Large intestine (tissue), 3 donors: ENCODE measurements around the gene CADM3. TPM values are rescaled to one million over a fixed set of nuclear protein-coding genes. Genes with fewer than 3 reads are reported as not detected.

Source experiments
- DNase-seq, 2 donors: peaks; one replicate each; pipeline versions ENCODE4 v3.0.0 to v3.0.0-alpha.2; 2013
- H3K27ac ChIP-seq: one replicate; pipeline ENCODE4 v1.5.1; 2013; ENCODE audit warnings: low read length
- H3K27me3 ChIP-seq: 2 replicates; pipeline ENCODE4 v1.6.1; 2013; ENCODE audit warnings: low read length; ENCODE audit not compliant: control insufficient read depth, insufficient read depth
- H3K36me3 ChIP-seq: 2 replicates; pipeline ENCODE4 v1.6.1; 2013; ENCODE audit warnings: low read length; ENCODE audit not compliant: control insufficient read depth, insufficient read depth
- H3K4me1 ChIP-seq: one replicate; pipeline ENCODE4 v1.6.1; 2013; ENCODE audit warnings: low read length; ENCODE audit not compliant: control insufficient read depth, insufficient read depth
- H3K4me3 ChIP-seq: one replicate; pipeline ENCODE4 v1.5.1; 2013; ENCODE audit warnings: low read length
- H3K9me3 ChIP-seq: one replicate; pipeline ENCODE4 v1.6.1; 2013; ENCODE audit warnings: mild to moderate bottlenecking, low read depth, low read length, moderate library complexity; ENCODE audit not compliant: control insufficient read depth
- WGBS: methylation state at CpG from one replicate; pipeline ENCODE4 v1.1.5; 2013; ENCODE audit warnings: low lambda C conversion rate; ENCODE audit not compliant: insufficient coverage; 5-methylcytosine and 5-hydroxymethylcytosine counted together
- polyA plus RNA-seq: library from polyadenylated mRNA; unstranded; fragments of 120-200 nt; gene quantifications from one replicate; pipeline ENCODE4 v1.2.1, GENCODE V29; 2013

CADM3 gene
- polyA plus RNA-seq, 1 donor = 14.5 TPM

DNA sequence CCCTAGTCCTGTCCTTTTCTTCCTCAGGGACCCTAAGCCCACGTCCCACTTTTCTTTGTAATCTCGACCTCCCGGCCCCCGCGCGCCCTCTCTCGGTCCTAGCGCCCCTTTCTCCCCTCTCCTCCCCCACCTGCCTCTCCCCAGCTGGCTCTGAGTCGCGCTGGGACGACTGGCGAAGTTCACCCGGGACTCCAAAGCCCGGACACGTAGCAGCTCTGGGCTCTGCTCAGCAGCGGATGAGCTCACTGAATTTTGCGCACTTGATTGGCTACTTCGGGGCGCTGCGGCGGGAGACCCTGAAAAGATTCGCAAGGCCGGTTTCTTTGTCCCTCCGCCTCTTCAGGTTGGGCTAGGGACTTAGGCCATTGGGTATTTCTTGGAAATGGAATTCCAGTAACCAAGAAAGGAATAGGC, 17.0 kb downstream of the CADM3 start:
- no peak overlapping the region for H3K4me3 ChIP-seq
- H3K36me3 ChIP-seq = no peaks in the 10 kb centered on the region
- peak; percentile 38 to 44 for DNase-seq
- H3K9me3 ChIP-seq = no peaks in the 10 kb centered on the region
- no peak overlapping the region for H3K27ac ChIP-seq
- H3K27me3 ChIP-seq = peaks cover 52% of the 10 kb centered on the region
- 0% methylated on average over 1 of the region's 24 CpGs for WGBS
- no peaks in the 10 kb centered on the region for H3K4me1 ChIP-seq

DNA sequence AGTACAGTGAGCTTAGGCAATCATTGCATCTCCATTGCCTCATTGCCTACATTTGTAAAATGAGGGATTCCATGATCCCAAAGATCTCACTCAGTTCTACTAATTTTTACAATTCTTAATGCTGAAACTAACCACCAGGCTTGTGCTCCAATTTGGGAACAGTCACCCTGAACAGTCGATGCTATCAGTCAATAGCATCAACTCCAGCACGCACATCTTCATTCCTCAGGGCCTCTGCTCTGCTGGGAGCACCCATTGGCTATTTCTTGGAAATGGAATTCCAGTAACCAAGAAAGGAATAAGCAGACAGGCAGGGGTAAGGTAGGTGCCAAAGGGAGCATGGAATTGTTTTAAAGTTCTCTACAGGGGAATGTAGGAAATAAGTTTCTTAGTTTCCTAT, 19.0 kb downstream of the CADM3 start:
- Histone ChIP-seq H3K27ac (no peak overlapping the region), H3K4me1 (no peaks in the 10 kb centered on the region), H3K9me3 (no peaks in the 10 kb centered on the region), H3K27me3 (peaks cover 48% of the 10 kb centered on the region), H3K4me3 (no peak overlapping the region), H3K36me3 (no peaks in the 10 kb centered on the region)
- no peak for DNase-seq
- no CpG with 5 or more reads among the region's 2 CpGs for WGBS

DNA sequence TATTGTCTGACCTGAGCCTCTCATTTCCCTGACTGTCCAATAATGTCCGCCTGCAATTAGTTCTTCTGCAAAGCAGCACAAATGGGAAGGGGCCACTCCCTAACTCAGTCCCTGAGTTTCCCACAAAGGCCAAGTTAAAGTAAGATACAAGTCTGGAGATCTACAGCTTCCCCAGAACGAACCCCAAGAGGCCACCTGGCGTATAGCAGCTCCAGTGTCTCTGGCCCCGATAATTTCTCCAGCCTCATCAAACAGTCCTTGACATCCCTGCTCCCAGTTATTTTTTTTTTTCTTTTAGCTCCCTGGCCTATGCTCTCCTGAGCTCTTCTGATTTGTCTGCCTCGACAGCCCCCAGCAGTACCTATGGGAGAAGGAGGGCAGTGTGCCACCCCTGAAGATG, 25.1 kb downstream of the CADM3 start:
- no peak overlapping the region for H3K27ac ChIP-seq
- no peaks in the 10 kb centered on the region for H3K36me3 ChIP-seq
- DNase-seq = no peak
- 80% methylated on average over 1 of the region's 5 CpGs for WGBS
- no peak overlapping the region for H3K4me3 ChIP-seq
- H3K9me3 ChIP-seq = no peaks in the 10 kb centered on the region
- peaks cover 6% of the 10 kb centered on the region for H3K27me3 ChIP-seq
- H3K4me1 ChIP-seq = peaks cover under 1% of the 10 kb centered on the region

DNA sequence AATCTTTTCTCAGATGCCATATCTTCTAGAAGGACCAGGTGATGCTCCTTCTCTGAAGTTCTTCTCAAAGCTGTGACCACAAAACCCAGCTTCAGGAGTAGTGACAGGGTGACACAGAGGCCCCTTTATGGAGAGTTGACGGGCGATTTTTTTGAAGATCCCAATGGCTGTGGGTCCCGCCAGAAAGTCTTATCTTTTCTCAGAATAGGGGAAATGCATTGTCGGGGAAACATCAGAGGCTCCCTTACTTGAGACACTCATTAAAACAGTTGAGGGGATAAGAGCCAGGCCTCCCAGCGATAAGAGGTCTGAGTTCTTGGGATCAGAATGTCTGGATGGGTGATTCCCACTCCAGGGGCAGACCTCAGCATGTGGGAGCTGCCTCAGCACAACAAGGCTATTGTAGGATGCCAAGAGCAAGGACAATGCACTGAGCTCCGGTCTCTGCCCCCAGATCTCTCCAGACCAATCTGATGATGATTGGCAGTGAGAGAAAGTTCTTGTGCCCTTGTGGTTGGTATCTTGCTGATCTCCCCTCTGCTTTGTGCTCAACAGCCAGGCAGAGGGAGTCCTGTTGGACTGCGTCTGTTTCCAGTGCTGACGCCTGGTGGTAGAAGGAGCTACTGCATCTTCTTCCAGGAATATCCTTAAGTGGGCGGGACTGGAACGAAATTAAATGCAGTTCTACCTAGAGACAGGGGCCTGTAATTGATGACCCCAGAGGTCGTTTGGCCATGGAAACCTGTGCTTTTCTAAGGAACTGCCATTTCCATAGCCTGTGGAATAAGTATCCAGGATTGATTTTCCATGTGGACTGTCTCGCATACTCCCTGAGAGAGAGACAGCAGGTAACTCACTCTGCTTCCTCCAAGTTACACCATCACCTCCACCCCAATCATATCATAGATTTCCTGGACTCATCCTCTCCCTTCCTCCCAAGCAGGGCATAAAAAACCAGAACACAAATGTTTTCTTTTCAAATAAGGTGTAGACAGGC, 26.4 kb downstream of the CADM3 start:
- no peaks in the 10 kb centered on the region for H3K36me3 ChIP-seq
- H3K4me1 ChIP-seq = peaks cover 4% of the 10 kb centered on the region
- no CpG with 5 or more reads among the region's 12 CpGs for WGBS
- H3K27ac ChIP-seq = no peak overlapping the region
- peak; percentile 47 for DNase-seq
- no peaks in the 10 kb centered on the region for H3K9me3 ChIP-seq
- peaks cover 2% of the 10 kb centered on the region for H3K27me3 ChIP-seq
- no peak overlapping the region for H3K4me3 ChIP-seq

DNA sequence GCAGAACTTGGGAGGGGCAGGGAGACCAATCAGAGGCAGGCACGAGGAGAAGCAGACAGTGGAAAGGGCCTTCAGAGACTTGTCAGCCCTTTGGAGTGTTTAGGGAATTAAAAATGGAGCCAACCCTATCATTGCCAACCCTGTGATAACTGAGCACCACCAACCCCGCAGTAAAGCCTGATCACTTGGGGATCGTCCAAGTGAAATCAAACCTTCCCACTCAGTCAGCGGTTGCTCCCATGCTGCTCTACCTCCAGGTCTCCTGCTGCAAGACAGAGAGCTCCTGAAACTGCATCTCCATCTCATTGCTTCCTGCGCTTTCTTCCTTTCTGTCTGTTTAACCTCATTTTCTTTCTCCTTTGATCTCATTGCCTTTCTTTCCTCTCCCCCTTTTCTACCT, 28.5 kb downstream of the CADM3 start:
- H3K4me3 ChIP-seq = no peak overlapping the region
- no peaks in the 10 kb centered on the region for H3K36me3 ChIP-seq
- H3K4me1 ChIP-seq = peaks cover 4% of the 10 kb centered on the region
- H3K9me3 ChIP-seq = no peaks in the 10 kb centered on the region
- no peak overlapping the region for H3K27ac ChIP-seq
- 79% methylated on average over 1 of the region's 5 CpGs for WGBS
- no peak for DNase-seq
- H3K27me3 ChIP-seq = peaks cover 5% of the 10 kb centered on the region

DNA sequence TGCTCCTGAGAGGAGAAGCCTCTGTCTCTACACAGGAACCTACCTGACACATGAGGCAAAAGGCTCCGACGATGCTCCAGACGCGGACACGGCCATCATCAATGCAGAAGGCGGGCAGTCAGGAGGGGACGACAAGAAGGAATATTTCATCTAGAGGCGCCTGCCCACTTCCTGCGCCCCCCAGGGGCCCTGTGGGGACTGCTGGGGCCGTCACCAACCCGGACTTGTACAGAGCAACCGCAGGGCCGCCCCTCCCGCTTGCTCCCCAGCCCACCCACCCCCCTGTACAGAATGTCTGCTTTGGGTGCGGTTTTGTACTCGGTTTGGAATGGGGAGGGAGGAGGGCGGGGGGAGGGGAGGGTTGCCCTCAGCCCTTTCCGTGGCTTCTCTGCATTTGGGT, 29.4 kb downstream of the CADM3 start:
- peaks cover 4% of the 10 kb centered on the region for H3K4me1 ChIP-seq
- H3K9me3 ChIP-seq = no peaks in the 10 kb centered on the region
- H3K27me3 ChIP-seq = peaks cover 8% of the 10 kb centered on the region
- H3K27ac ChIP-seq = no peak overlapping the region
- no peak overlapping the region for H3K4me3 ChIP-seq
- no peak for DNase-seq
- no CpG with 5 or more reads among the region's 18 CpGs for WGBS
- no peaks in the 10 kb centered on the region for H3K36me3 ChIP-seq

DNA sequence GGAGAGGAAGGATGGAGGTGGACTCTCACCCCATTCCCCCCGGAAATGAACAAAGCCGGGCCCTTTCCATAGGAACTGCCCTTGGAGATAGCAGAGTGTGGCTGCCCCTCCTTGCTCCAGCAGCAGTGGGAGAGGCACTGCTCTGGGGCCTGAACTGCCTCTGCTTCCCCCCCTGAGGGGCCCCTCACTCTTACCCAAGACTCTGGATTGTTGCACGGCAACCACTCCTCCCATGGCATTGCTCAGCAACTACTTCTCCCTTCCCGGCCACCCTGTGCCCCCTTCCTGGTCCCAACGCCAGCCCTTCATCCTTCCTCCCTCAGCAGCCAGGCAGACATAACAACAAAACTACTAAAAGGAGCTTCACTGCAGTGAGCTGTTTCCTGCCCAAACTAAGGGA, 30.2 kb downstream of the CADM3 start:
- H3K27ac ChIP-seq = no peak overlapping the region
- peak in 1 of 2 donors; percentile 36 for DNase-seq
- WGBS = no CpG with 5 or more reads among the region's 5 CpGs
- peaks cover 4% of the 10 kb centered on the region for H3K4me1 ChIP-seq
- peaks cover 8% of the 10 kb centered on the region for H3K27me3 ChIP-seq
- H3K4me3 ChIP-seq = no peak overlapping the region
- H3K36me3 ChIP-seq = no peaks in the 10 kb centered on the region
- no peaks in the 10 kb centered on the region for H3K9me3 ChIP-seq

DNA sequence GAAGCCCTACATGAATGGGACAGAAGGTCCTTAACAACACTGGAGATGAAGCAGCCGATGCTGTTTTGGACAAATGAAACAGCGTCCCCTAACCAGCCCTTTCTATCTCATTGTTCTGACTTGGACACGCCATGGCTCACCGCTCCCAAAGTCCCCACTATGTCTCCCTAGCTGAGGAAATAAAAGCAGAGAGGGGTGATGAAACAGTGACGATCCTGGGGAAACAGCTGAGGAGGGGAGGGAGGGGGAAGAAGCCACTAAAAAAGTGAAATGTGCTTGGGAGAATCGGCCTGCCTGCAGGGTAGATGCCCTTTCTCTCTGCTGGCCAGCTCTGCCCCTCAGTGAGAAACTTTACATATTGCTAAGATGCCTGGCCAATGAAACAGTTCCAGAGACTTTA, 32.2 kb downstream of the CADM3 start:
- H3K9me3 ChIP-seq = no peaks in the 10 kb centered on the region
- H3K4me1 ChIP-seq = peaks cover 4% of the 10 kb centered on the region
- H3K36me3 ChIP-seq = no peaks in the 10 kb centered on the region
- WGBS = no CpG with 5 or more reads among the region's 6 CpGs
- no peak for DNase-seq
- peaks cover 20% of the 10 kb centered on the region for H3K27me3 ChIP-seq
- no peak overlapping the region for H3K27ac ChIP-seq
- H3K4me3 ChIP-seq = no peak overlapping the region

DNA sequence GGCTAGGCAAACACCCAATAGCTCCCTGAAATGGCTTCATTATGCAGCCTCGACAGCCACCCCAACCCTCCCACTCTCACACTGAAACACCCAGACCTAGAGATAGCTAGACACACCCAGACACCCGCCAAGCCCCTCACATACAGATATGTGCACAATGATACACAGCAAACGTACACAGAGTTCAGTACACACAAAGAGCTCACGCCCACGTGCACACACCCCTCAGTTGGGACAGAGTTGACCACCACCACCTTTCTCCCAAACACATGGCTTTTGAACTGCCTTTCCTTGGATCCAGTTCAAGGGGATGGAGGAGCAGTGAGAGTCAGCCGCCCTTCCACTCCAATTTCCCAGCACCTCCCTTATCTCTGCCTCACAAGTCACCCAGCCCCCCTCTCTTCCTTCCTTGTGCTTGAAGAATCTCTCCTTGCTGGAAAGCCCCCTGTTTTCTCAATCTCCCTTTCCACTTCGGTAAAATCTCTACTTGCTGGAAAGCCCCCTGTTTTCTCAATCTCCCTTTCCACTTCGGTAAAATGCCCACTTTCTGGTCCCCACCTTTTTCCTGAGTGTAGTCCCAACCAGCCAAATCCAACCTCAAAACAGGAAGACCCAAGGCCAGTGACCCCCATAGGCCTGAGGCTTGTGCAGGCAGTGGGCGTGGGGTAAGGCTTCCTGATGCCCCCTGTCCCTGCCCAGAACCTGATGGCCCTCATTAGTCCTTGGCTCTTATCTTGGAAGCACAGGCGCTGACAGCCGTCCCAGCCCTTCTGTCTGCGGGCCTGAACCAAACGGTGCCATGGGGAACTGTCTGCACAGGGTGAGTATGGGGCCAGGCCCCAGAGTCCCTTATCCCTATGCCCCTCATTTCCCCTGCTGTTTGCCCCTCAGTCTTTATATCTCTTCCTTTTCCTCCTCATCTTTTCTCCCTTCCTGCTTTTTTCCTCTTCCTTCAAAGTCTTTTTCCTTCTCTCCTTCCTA, 33.0 kb downstream of the CADM3 start, which contains the start of gene ACKR1:
Gene ACKR1 (plus strand): TSS at position 715 of the 981 bp plus-strand sequence. CDS start 85 bp downstream, at position 800.
- Histone ChIP-seq H3K27ac (no peak within 1 kb of the TSS), H3K9me3 (no peaks in the 10 kb centered on the region), H3K4me1 (peaks cover 4% of the 10 kb centered on the region), H3K36me3 (no peaks in the 10 kb centered on the region), H3K4me3 (no peak within 1 kb of the TSS), H3K27me3 (peaks cover 28% of the 10 kb centered on the region)
- 33% methylated on average over 1 of the region's 13 CpGs for WGBS
- no peak for DNase-seq

DNA sequence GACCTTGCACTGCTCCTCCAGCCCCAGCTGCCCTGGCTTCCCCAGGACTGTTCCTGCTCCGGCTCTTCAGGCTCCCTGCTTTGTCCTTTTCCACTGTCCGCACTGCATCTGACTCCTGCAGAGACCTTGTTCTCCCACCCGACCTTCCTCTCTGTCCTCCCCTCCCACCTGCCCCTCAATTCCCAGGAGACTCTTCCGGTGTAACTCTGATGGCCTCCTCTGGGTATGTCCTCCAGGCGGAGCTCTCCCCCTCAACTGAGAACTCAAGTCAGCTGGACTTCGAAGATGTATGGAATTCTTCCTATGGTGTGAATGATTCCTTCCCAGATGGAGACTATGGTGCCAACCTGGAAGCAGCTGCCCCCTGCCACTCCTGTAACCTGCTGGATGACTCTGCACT, 33.8 kb downstream of the CADM3 start:
- H3K4me1 ChIP-seq = peaks cover 4% of the 10 kb centered on the region
- no peak overlapping the region for H3K4me3 ChIP-seq
- H3K9me3 ChIP-seq = no peaks in the 10 kb centered on the region
- H3K27me3 ChIP-seq = peaks cover 25% of the 10 kb centered on the region
- no peak overlapping the region for H3K27ac ChIP-seq
- H3K36me3 ChIP-seq = no peaks in the 10 kb centered on the region
- no peak for DNase-seq
- 100% methylated on average over 1 of the region's 6 CpGs for WGBS
